HG03432 (cell line): ENCODE results near the gene SLC20A1.
"Not testable (repeated sequence)": the region's sequence is repeated elsewhere in the genome, so short reads cannot be mapped to it uniquely, and the experiment has no call there.

ENCODE experiments used
- ATAC-seq: cut with Tn5 transposase; IDR thresholded peaks from one replicate; pipeline ENCODE4 v1.9.1; 2021; ENCODE audit warnings: mild to moderate bottlenecking, moderate library complexity; ENCODE audit not compliant: unreplicated experiment

The SLC20A1 gene

GRCh38 chr2:112703684-112704083 is 57.9 kb downstream of the SLC20A1 start:
- ATAC-seq: no peak

DNA sequence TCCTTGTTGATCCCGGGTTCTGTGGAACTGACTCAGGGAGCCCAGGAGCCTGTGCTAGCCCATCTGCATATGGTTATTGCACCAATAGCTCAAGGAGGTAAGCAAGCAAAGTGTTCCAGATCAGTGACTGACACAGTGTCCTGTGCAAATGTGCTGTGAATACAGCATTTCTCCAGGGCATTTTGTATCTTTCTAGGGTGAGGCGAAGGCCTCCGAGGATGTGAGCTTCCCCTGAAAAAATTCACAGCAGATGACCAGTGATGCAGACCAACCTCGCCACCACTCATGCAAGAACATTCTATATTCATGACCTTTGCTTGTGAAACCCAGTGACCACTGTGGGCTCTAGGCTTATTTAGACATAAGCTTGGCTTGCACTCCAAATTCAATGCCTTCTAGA is 59.8 kb downstream of the SLC20A1 start:
- no peak for ATAC-seq

GRCh38 chr2:112706170-112706664 is 60.5 kb downstream of the SLC20A1 start:
- ATAC-seq: peak; percentile 50

GRCh38 chr2:112706947-112707346 is 61.2 kb downstream of the SLC20A1 start:
- not testable (repeated sequence) for ATAC-seq

DNA sequence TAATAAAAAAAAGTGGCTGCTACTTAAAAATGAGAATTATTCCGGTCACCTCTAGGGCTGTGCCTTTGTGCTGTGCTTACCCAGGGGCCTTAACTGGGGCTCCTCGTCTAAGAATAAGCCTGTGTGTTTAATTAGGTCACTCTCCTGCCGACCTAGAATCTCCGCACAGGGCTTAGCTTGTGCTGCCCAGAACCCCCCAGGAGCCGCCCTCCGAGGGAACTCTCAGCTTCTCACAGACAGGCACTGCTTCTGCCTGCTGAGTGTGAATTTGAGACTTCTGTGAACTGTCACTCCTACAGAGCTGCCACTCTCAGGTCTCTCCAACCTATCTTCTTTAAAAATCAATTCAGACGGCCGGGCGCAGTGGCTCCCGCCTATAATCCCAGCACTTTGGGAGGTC is 63.2 kb downstream of the SLC20A1 start:
- no peak for ATAC-seq

DNA sequence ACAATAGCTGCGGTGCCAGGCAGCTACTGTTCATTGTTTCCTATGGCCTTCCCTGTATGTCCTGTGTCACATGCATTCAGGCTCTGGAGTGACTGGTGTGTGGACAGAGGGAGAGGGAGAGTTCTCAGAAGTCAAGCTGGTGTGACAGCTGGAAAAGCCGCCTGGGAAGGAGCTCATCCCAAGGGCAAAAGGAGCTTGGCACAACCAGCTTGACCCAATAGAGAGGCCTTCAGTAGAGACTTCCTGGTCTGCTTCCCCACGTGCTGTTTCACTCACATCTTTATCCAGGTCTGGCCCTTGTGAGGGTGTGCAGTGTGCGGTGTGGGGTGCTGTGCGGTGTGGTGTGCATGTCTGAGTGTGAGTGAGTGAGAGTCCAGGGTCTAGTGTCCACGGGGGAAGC is 64.0 kb downstream of the SLC20A1 start:
- no peak for ATAC-seq

- ATAC-seq: no peak
These were observed 65.4 kb downstream of the SLC20A1 start for GRCh38 chr2:112710956-112711750.

- ATAC-seq: no peak
These were observed 66.7 kb downstream of the SLC20A1 start for GRCh38 chr2:112712465-112712864.

DNA sequence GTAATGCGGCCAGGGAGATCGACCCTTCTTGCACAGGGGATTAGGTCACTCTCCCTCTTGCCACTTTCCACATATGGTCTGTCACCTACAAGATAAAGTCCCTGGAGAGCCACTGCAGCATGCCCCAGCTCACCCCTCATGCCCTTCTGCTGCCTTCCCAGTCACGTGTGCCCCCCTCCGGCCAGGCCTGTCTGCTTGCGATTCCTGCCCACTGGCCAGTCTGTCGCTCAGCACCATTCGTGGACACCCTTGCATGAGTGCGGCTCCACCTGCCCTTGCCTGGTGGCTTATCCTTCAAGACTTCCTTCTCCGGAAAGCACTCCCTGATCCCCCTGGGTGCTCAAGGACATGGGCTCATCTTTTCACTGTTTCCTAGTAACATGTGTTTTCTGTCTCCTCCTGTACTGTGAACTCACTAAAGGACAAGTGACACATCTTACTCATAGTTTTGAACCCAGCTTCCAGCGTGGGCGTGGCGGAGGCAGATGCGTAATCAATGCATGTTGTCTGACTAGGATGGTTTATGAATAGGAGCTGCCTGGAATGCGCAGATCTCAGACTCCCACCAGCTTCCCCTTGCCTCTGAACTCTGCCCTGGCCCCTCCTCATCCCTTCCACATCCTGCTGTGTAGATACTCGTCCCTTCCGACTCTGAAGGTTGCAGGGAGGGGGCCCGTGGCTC is 67.3 kb downstream of the SLC20A1 start:
- no peak for ATAC-seq
